Nephron progenitor cell (in vitro differentiated cells): ENCODE results near the gene C1orf21.

Source experiments
- DNase-seq: peaks from one replicate; pipeline ENCODE4 v3.0.0; 2021
- H3K27ac Mint-ChIP-seq: 2 replicates; pipeline ENCODE4 v1.8.0; 2021; ENCODE audit warnings: mild to moderate bottlenecking, moderate library complexity, mixed read lengths
- H3K27me3 Mint-ChIP-seq: 2 replicates; pipeline ENCODE4 v1.8.0; 2021; ENCODE audit warnings: mild to moderate bottlenecking, low read depth, mixed read lengths; ENCODE audit not compliant: poor library complexity
- H3K36me3 Mint-ChIP-seq: 2 replicates; pipeline ENCODE4 v1.8.0; 2021; ENCODE audit warnings: low read depth, mixed read lengths
- H3K4me1 Mint-ChIP-seq: 2 replicates; pipeline ENCODE4 v1.8.0; 2021; ENCODE audit warnings: mixed read lengths
- H3K4me3 Mint-ChIP-seq: 2 replicates; pipeline ENCODE4 v1.8.0; 2021; ENCODE audit warnings: mild to moderate bottlenecking, moderate library complexity, mixed read lengths
- H3K9me3 Mint-ChIP-seq: 2 replicates; pipeline ENCODE4 v1.8.0; 2021; ENCODE audit warnings: mild to moderate bottlenecking, moderate library complexity, mixed read lengths
- CTCF ChIP-seq: fragments of 200-600 bp; sonication (generic); IDR thresholded peaks from 2 replicates; pipeline ENCODE4 v1.5.0; 2021; ENCODE audit warnings: antibody characterized with exemption

The C1orf21 gene

DNA sequence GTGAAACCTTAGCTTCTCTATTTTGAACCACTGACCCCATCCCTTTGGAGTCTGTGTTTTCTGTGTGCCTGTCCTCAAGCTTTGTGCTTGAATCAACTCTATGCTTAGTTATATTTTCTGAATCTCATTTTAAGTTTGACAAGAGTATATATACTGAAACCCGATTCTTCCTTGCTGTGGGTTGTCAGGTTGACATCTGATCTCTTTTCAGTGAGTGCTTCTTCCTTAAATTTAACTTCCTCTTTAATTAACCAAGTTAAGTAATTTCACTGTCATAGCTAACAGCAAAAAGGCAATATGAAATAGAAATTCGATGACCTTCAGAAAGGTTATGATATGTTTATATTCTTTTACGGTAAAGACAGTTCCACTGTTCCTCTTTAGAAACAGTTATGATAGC is 69.4 kb downstream of the C1orf21 start:
- Mint-ChIP-seq H3K4me3 (no peak overlapping the region), H3K36me3 (no peaks in the 10 kb centered on the region), H3K4me1 (peaks cover 14% of the 10 kb centered on the region), H3K27me3 (no peaks in the 10 kb centered on the region), H3K27ac (peak overlapping the region; percentile 23), H3K9me3 (peaks cover 4% of the 10 kb centered on the region)
- DNase-seq: no peak
- TF ChIP-seq CTCF: no peak

DNA sequence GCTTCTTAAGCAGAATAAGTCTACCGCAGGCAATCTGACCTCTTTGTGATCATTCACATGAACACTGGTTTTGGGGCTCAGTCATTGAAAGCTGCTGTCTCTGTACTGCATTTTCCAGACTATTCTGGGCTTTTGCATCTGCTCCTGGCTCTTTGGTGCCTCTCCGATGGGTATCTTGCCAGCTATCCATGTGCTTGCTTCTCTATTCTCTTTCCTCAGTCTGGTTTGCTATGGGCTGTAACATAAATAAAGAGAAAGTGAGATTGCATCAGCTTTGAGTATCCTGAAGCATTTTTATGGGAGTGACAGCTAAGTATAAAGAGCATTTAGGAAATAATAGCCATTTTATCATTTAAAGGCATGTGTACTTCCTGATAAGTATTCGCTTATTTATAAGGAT is 70.7 kb downstream of the C1orf21 start:
- H3K27me3 Mint-ChIP-seq: no peaks in the 10 kb centered on the region
- peaks cover 14% of the 10 kb centered on the region for H3K4me1 Mint-ChIP-seq
- H3K36me3 Mint-ChIP-seq: no peaks in the 10 kb centered on the region
- peak overlapping the region; percentile 60 for H3K27ac Mint-ChIP-seq
- no peak for TF ChIP-seq CTCF
- no peak for DNase-seq
- no peak overlapping the region for H3K4me3 Mint-ChIP-seq
- peaks cover 4% of the 10 kb centered on the region for H3K9me3 Mint-ChIP-seq

DNA sequence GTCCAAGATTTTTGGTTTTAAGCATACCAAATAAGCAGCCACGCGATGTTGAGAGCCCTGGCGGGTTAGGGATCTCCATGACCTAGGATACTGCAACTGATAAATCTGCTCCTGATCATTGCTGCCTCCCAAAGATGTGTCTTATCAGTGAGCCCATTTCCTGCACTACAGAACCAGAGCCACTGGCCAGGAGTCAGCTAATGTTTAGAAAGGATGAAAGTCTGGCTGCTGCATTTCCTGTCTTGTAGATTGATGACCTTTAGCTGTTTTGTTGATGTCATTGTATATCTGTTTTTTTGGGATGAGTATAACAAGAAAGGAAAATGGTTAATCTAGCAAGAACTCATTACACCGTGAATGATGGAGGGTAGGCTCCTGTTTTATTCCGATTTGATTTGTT is 74.5 kb downstream of the C1orf21 start:
- no peaks in the 10 kb centered on the region for H3K9me3 Mint-ChIP-seq
- TF ChIP-seq CTCF: no peak
- peaks cover 9% of the 10 kb centered on the region for H3K4me1 Mint-ChIP-seq
- no peaks in the 10 kb centered on the region for H3K27me3 Mint-ChIP-seq
- DNase-seq: no peak
- no peak overlapping the region for H3K4me3 Mint-ChIP-seq
- H3K36me3 Mint-ChIP-seq: no peaks in the 10 kb centered on the region
- H3K27ac Mint-ChIP-seq: no peak overlapping the region

DNA sequence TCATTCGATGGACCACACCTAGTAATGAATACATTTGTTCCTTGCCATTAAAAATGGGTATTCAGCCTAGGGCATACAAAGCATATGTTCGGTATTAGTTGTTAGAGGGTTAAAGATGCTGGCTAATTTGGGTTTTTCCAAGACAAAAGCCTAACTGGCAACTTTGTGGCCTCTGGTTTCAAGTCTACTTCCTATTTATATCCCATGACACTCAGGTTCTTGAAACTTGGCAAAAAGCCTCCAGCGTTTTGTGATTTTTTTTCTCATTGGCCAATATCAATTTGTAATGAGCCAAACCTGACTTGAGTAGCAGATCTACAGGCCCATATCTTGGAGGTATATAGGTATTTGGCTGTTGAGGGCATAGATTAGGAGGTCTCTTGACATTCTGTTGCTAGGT is 75.3 kb downstream of the C1orf21 start:
- TF ChIP-seq CTCF: no peak
- DNase-seq: no peak
- Mint-ChIP-seq H3K36me3 (no peaks in the 10 kb centered on the region), H3K4me1 (peaks cover 5% of the 10 kb centered on the region), H3K9me3 (no peaks in the 10 kb centered on the region), H3K4me3 (no peak overlapping the region), H3K27me3 (no peaks in the 10 kb centered on the region), H3K27ac (no peak overlapping the region)

- Mint-ChIP-seq H3K27me3 (peaks cover under 1% of the 10 kb centered on the region), H3K4me1 (peaks cover 5% of the 10 kb centered on the region), H3K36me3 (no peaks in the 10 kb centered on the region), H3K4me3 (no peak overlapping the region), H3K27ac (no peak overlapping the region), H3K9me3 (no peaks in the 10 kb centered on the region)
- DNase-seq: no peak
- no peak for TF ChIP-seq CTCF
Measured at GRCh38 chr1:184462990-184463389, 76.2 kb downstream of the C1orf21 start.

DNA sequence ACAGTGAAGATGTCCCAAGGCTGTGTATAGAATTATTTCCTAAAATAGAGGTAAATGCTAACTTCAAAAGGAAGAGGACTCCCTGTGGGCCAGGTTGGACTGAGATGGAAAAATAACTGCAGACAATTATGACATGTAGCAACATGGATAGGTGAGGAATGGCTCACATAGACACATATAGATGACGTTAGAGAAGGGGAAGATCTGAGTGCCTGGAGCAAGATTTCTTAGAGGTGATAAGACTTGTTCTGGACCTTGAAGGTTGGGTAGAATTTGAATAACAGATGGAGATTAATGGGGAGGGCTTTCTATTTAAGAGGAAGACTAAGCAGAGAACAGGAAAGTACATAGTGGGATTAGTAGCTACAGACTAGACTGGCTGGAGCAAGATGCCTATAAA is 76.9 kb downstream of the C1orf21 start:
- Mint-ChIP-seq H3K36me3 (no peaks in the 10 kb centered on the region), H3K27me3 (peaks cover 4% of the 10 kb centered on the region), H3K27ac (no peak overlapping the region), H3K4me3 (no peak overlapping the region), H3K9me3 (no peaks in the 10 kb centered on the region), H3K4me1 (peaks cover 5% of the 10 kb centered on the region)
- TF ChIP-seq CTCF: no peak
- no peak for DNase-seq
